ENCODE measurements around the gene MNT.
A peak's percentile ranks its signal among the peaks of the same experiment; 100 is the strongest.

MNT gene

GRCh38 chr17:2398182-2398581 is 2.7 kb downstream of the MNT start:
- no peak for TF ChIP-seq CTCF (conservative IDR thresholded peaks at IDR 0.05)
- peak overlapping the region; percentile 95 for H3K27ac ChIP-seq

GRCh38 chr17:2397247-2398171 is 3.4 kb downstream of the MNT start:
- no peak for TF ChIP-seq CTCF (conservative IDR thresholded peaks at IDR 0.05)
- peak overlapping the region; percentile 95 for H3K27ac ChIP-seq

- TF ChIP-seq CTCF (conservative IDR thresholded peaks at IDR 0.05), result no peak
- H3K27ac ChIP-seq, result peak overlapping the region; percentile 95
Measured at GRCh38 chr17:2396568-2397246, 4.2 kb downstream of the MNT start.

GRCh38 chr17:2396192-2396567 is 4.7 kb downstream of the MNT start:
- peak overlapping the region; percentile 95 for H3K27ac ChIP-seq
- peak; percentile 13; the same call in 1 of the 2 replicates for TF ChIP-seq CTCF (conservative IDR thresholded peaks at IDR 0.05)

GRCh38 chr17:2395258-2396181 is 5.3 kb downstream of the MNT start:
- H3K27ac ChIP-seq, result peak overlapping the region; percentile 95
- peak; percentile 67 for TF ChIP-seq CTCF (conservative IDR thresholded peaks at IDR 0.05)

GRCh38 chr17:2394775-2395201 is 6.1 kb downstream of the MNT start:
- H3K27ac ChIP-seq, result peak overlapping the region; percentile 95
- TF ChIP-seq CTCF (conservative IDR thresholded peaks at IDR 0.05), result no peak

Data from VCaP (cell line).